K562 (cell line): ENCODE data around the gene MED16. TPM values are rescaled to one million over a fixed set of nuclear protein-coding genes. Genes with fewer than 3 reads are reported as not detected.
A peak's percentile ranks its signal among the peaks of the same experiment; 100 is the strongest.

ENCODE experiments used
- E2F5 ChIP-seq: sonication (generic); formaldehyde crosslinking; IDR thresholded peaks from 2 replicates; pipeline ENCODE4 v1.8.0; 2022; ENCODE audit warnings: mild to moderate bottlenecking, missing genetic modification reagents
- E2F6 ChIP-seq, 2 experiments: IDR thresholded peaks; 2 replicates each; pipeline ENCODE4 v1.6.1; 2011; ENCODE audit warnings: borderline replicate concordance in 1 of 2, control low read depth in 1 of 2, low read depth in 1 of 2, low read length in 1 of 2, mild to moderate bottlenecking in 1 of 2, mixed read lengths in 1 of 2, moderate library complexity in 1 of 2; ENCODE audit not compliant: insufficient read depth in 1 of 2, insufficient read length in 1 of 2, poor library complexity in 1 of 2, severe bottlenecking in 1 of 2; ENCODE audit errors: extremely low read depth in 1 of 2
- EGR1 ChIP-seq: fragments of 450-650 bp; conservative IDR thresholded peaks from 2 replicates; pipeline ENCODE4 v1.6.1; 2017; ENCODE audit warnings: mild to moderate bottlenecking
- MAX ChIP-seq: sonication (generic); formaldehyde crosslinking; IDR thresholded peaks from 2 replicates; pipeline ENCODE4 v1.9.0; 2022; ENCODE audit warnings: mild to moderate bottlenecking, missing genetic modification reagents
- NR3C1 ChIP-seq: sonication (generic); formaldehyde crosslinking; IDR thresholded peaks from 2 replicates; pipeline ENCODE4 v1.8.1; 2022; ENCODE audit warnings: missing genetic modification reagents
- NRF1 ChIP-seq, 2 experiments: fragments of 450-650 bp; IDR thresholded peaks in 1 of 2; conservative IDR thresholded peaks in 1 of 2; 2 replicates each; pipeline ENCODE4 v1.6.1; 2014; ENCODE audit warnings: mild to moderate bottlenecking in 2 of 2
- PURB ChIP-seq: sonication (generic); formaldehyde crosslinking; IDR thresholded peaks from 2 replicates; pipeline ENCODE4 v1.9.0; 2021; ENCODE audit warnings: low read depth, mild to moderate bottlenecking, missing genetic modification reagents
- RFX5 ChIP-seq: IDR thresholded peaks from 2 replicates; pipeline ENCODE4 v1.6.1; 2011; ENCODE audit warnings: low read depth, mild to moderate bottlenecking, improper control_type of control experiment, low read length
- SMARCA5 ChIP-seq: fragments of 450-650 bp; IDR thresholded peaks from 2 replicates; pipeline ENCODE4 v1.6.1; 2016
- ZKSCAN8 ChIP-seq: fragments of 200-800 bp; sonication (Bioruptor generic); IDR thresholded peaks from 2 replicates; pipeline ENCODE4 v1.6.1; 2016; ENCODE audit warnings: missing genetic modification characterization, missing compliant biosample characterization
- ZNF121 ChIP-seq: sonication (generic); formaldehyde crosslinking; conservative IDR thresholded peaks from 2 replicates; pipeline ENCODE4 v1.8.0; 2022; ENCODE audit warnings: missing genetic modification reagents
- ZNF24 ChIP-seq: fragments of 450-650 bp; IDR thresholded peaks from 2 replicates; pipeline ENCODE4 v1.6.1; 2016
- polyA plus RNA-seq, 8 experiments: library from polyadenylated mRNA; depleted of rRNA in 4 of 8; stranded (reverse) in 5 of 8; unstranded in 3 of 8; fragments of >200 nt; fragmentation: Nextera tagmentation in 2 of 8; fragmentation: Illumina TruSeq in 1 of 8; extraction: Ambion mirVana in 2 of 8; extraction: Trizol in 1 of 8; gene quantifications; 2 replicates each; pipeline versions ENCODE4 v1.2.1 to v1.2.3, GENCODE V29; 2011 to 2014; ENCODE audit warnings: inconsistent platforms in 1 of 8, missing spikeins in 1 of 8
- total RNA-seq, 7 experiments: library from RNA; depleted of rRNA in 6 of 7; stranded (reverse); fragments of >200 nt in 6 of 7; fragmentation: Illumina TruSeq in 2 of 7; extraction: Trizol in 2 of 7; gene quantifications; 2 replicates each; pipeline versions ENCODE4 v1.2.1 to v1.2.3, GENCODE V29; 2011 to 2021; ENCODE audit warnings: low replicate concordance in 1 of 7

The MED16 gene
- total and polyA plus RNA-seq, 9 of the 15 experiments (the other 6 are each of a cell fraction or from before 2014, with no cell fraction given) = 0.89 to 59.9 (median 8.6) TPM

GRCh38 chr19:844546-844971 lies 48.4 kb downstream of the MED16 start (continued):
- peak in 1 of 2 experiments; percentile 65 for TF ChIP-seq E2F6 (IDR thresholded peaks at IDR 0.05; ENCODE audit: borderline replicate concordance in 1 of 2, extremely low read depth in 1 of 2, insufficient read depth in 1 of 2, insufficient read length in 1 of 2, low read depth in 1 of 2, low read length in 1 of 2, poor library complexity in 1 of 2, severe bottlenecking in 1 of 2)
- TF ChIP-seq SMARCA5 = peak; percentile 80; the same call in 1 of the 2 replicates
- TF ChIP-seq ZNF121 (CRISPR knock-in tag) = peak; percentile 99
- no peak for TF ChIP-seq NR3C1 (CRISPR knock-in tag)
- TF ChIP-seq E2F5 (CRISPR knock-in tag) = no peak
- no peak for TF ChIP-seq ZNF24
- TF ChIP-seq EGR1 = no peak
- no peak for TF ChIP-seq RFX5
- no peak for TF ChIP-seq PURB (CRISPR knock-in tag)
- peak; percentile 65; the same call in 1 of the 2 replicates for TF ChIP-seq ZKSCAN8 (CRISPR knock-in tag)
- TF ChIP-seq MAX (CRISPR knock-in tag) = peak; percentile 86
- peak in 1 of 2 experiments; percentile 23; a peak in 1 of 4 replicates for TF ChIP-seq NRF1 (conservative IDR thresholded peaks at IDR 0.05 in 1 of 2, IDR thresholded peaks at IDR 0.05 in 1 of 2)
